ENCODE results near the gene AFF4. TPM values are rescaled to one million over a fixed set of nuclear protein-coding genes. Genes with fewer than 3 reads are reported as not detected.

AFF4 gene
- total RNA-seq, 2 experiments from 2014 or later: 97.9 to 103 TPM

GRCh38 chr5:132907161-132907560 is 56.3 kb downstream of the AFF4 start:
- no peaks in the 10 kb centered on the region for H3K9me3 ChIP-seq (ENCODE audit: control insufficient read depth in 1 of 2, insufficient read depth in 1 of 2, low read length in 2 of 2)
- H3K27ac Mint-ChIP-seq: no peak overlapping the region
- H3K4me3 Mint-ChIP-seq: no peak overlapping the region
- intact Hi-C loops (cut with DNase I, micrococcal nuclease): no loop called here
- no peak overlapping the region for H3K27ac ChIP-seq (ENCODE audit: low read depth in 1 of 2, low read length in 2 of 2)
- ATAC-seq (ENCODE audit: poor library complexity) (no peak), DNase-seq (no peak)
- H3K4me3 ChIP-seq (ENCODE audit: low read length): no peak overlapping the region
- no peaks in the 10 kb centered on the region for H3K27me3 ChIP-seq (ENCODE audit: control insufficient read depth in 1 of 2, insufficient read depth in 2 of 2, low read length in 2 of 2)
- POLR2A ChIA-PET: no interaction called here
- peaks cover 79% of the 10 kb centered on the region for H3K36me3 Mint-ChIP-seq (ENCODE audit: low read depth)
- TF ChIP-seq CTCF (IDR thresholded peaks at IDR 0.05): no peak
- H3K36me3 ChIP-seq (ENCODE audit: insufficient read depth, low read length): peaks cover 31% of the 10 kb centered on the region
- CTCF ChIA-PET: no interaction called here
- no peaks in the 10 kb centered on the region for H3K4me1 ChIP-seq (ENCODE audit: insufficient read depth, low read length)
- peaks cover 44% of the 10 kb centered on the region for H3K4me1 Mint-ChIP-seq (ENCODE audit: low read depth)
- no peaks in the 10 kb centered on the region for H3K9me3 Mint-ChIP-seq
- no peaks in the 10 kb centered on the region for H3K27me3 Mint-ChIP-seq

GRCh38 chr5:132905938-132906337 is 57.5 kb downstream of the AFF4 start:
- ChIA-PET POLR2A (interaction anchor here (1.5 kb wide), 1 partner anchor 146 kb away, joined by 3 read pairs; the partner anchor contains the start of gene HSPA4), CTCF (no interaction called here)

GRCh38 chr5:132901730-132902129 is 61.7 kb downstream of the AFF4 start:
- Histone ChIP-seq H3K36me3 (ENCODE audit: insufficient read depth, low read length) (peaks cover 50% of the 10 kb centered on the region), H3K27me3 (ENCODE audit: control insufficient read depth in 1 of 2, insufficient read depth in 2 of 2, low read length in 2 of 2) (no peaks in the 10 kb centered on the region), H3K27ac (ENCODE audit: low read depth in 1 of 2, low read length in 2 of 2) (no peak overlapping the region), H3K4me3 (ENCODE audit: low read length) (no peak overlapping the region), H3K4me1 (ENCODE audit: insufficient read depth, low read length) (no peaks in the 10 kb centered on the region), H3K9me3 (ENCODE audit: control insufficient read depth in 1 of 2, insufficient read depth in 1 of 2, low read length in 2 of 2) (no peaks in the 10 kb centered on the region)
- CTCF ChIA-PET: no interaction called here
- no peak for ATAC-seq (ENCODE audit: poor library complexity)
- intact Hi-C loops (cut with DNase I, micrococcal nuclease): no loop called here
- POLR2A ChIA-PET: no interaction called here
- H3K9me3 Mint-ChIP-seq: no peaks in the 10 kb centered on the region
- no peak for DNase-seq
- TF ChIP-seq CTCF (IDR thresholded peaks at IDR 0.05): no peak
- H3K4me1 Mint-ChIP-seq (ENCODE audit: low read depth): peaks cover 17% of the 10 kb centered on the region
- H3K27me3 Mint-ChIP-seq: no peaks in the 10 kb centered on the region
- H3K36me3 Mint-ChIP-seq (ENCODE audit: low read depth): peaks cover 81% of the 10 kb centered on the region
- no peak overlapping the region for H3K4me3 Mint-ChIP-seq
- H3K27ac Mint-ChIP-seq: no peak overlapping the region

More at GRCh38 chr5:132905938-132906337, 57.5 kb downstream of the AFF4 start:
- H3K27me3 Mint-ChIP-seq: no peaks in the 10 kb centered on the region
- ATAC-seq (ENCODE audit: poor library complexity) (no peak), DNase-seq (no peak)
- Histone ChIP-seq H3K36me3 (ENCODE audit: insufficient read depth, low read length) (peaks cover 30% of the 10 kb centered on the region), H3K27me3 (ENCODE audit: control insufficient read depth in 1 of 2, insufficient read depth in 2 of 2, low read length in 2 of 2) (no peaks in the 10 kb centered on the region), H3K4me3 (ENCODE audit: low read length) (no peak overlapping the region), H3K27ac (ENCODE audit: low read depth in 1 of 2, low read length in 2 of 2) (no peak overlapping the region), H3K4me1 (ENCODE audit: insufficient read depth, low read length) (no peaks in the 10 kb centered on the region), H3K9me3 (ENCODE audit: control insufficient read depth in 1 of 2, insufficient read depth in 1 of 2, low read length in 2 of 2) (no peaks in the 10 kb centered on the region)
- intact Hi-C loops (cut with DNase I, micrococcal nuclease): no loop called here
- no peak overlapping the region for H3K4me3 Mint-ChIP-seq
- peaks cover 37% of the 10 kb centered on the region for H3K4me1 Mint-ChIP-seq (ENCODE audit: low read depth)
- peaks cover 75% of the 10 kb centered on the region for H3K36me3 Mint-ChIP-seq (ENCODE audit: low read depth)
- H3K9me3 Mint-ChIP-seq: no peaks in the 10 kb centered on the region
- TF ChIP-seq CTCF (IDR thresholded peaks at IDR 0.05): no peak
- no peak overlapping the region for H3K27ac Mint-ChIP-seq

Measured in CD4-positive, alpha-beta T cell (primary cell).